HepG2 (cell line): ENCODE results near the gene CHTF18.

Experiments used
- HMGXB4 ChIP-seq, 2 experiments: sonication (generic) in 1 of 2; formaldehyde crosslinking in 1 of 2; IDR thresholded peaks; 2 replicates each; pipeline versions ENCODE4 v1.4.0 to v1.6.1; 2018 to 2020; ENCODE audit warnings: missing genetic modification reagents in 2 of 2, borderline replicate concordance in 1 of 2, low read depth in 1 of 2, mild to moderate bottlenecking in 1 of 2, missing biosample characterization in 1 of 2
- TCF12 ChIP-seq, 2 experiments: fragments of 450-650 bp in 1 of 2; sonication (generic) in 1 of 2; formaldehyde crosslinking in 1 of 2; IDR thresholded peaks; 2 replicates each; pipeline versions ENCODE4 v1.6.1 to v1.8.0; 2017 to 2022; ENCODE audit warnings: antibody characterized with exemption in 1 of 2, mild to moderate bottlenecking in 1 of 2, missing genetic modification reagents in 1 of 2, moderate library complexity in 1 of 2
- USF2 ChIP-seq, 2 experiments: sonication (generic) in 1 of 2; formaldehyde crosslinking in 1 of 2; IDR thresholded peaks; 2 replicates each; pipeline versions ENCODE4 v1.5.1 to v1.6.1; 2011 to 2020; ENCODE audit warnings: borderline replicate concordance in 1 of 2, low read depth in 1 of 2, low read length in 1 of 2, mild to moderate bottlenecking in 1 of 2, missing genetic modification reagents in 1 of 2, moderate library complexity in 1 of 2
- ZNF232 ChIP-seq: sonication (generic); formaldehyde crosslinking; IDR thresholded peaks from 2 replicates; pipeline ENCODE4 v1.4.0; 2020; ENCODE audit warnings: missing genetic modification reagents, borderline replicate concordance

- TF ChIP-seq ZNF232 (CRISPR knock-in tag) (no peak), USF2 (IDR thresholded peaks at IDR 0.05; ENCODE audit: low read depth, low read length) (no peak), USF2 (CRISPR knock-in tag; IDR thresholded peaks at IDR 0.05; ENCODE audit: borderline replicate concordance) (no peak), HMGXB4 (CRISPR knock-in tag; IDR thresholded peaks at IDR 0.05; ENCODE audit: borderline replicate concordance in 1 of 2, low read depth in 1 of 2) (no peak; a peak in 1 of 4 replicates), TCF12 (IDR thresholded peaks at IDR 0.05) (no peak), TCF12 (CRISPR knock-in tag; IDR thresholded peaks at IDR 0.05) (no peak)
Observed at GRCh38 chr16:785563-786535, 2.6 kb upstream of the CHTF18 start.
